GM18526 (cell line): Measurements from ENCODE around the gene RGS7BP.

Source experiments
- POLR2A ChIP-seq: IDR thresholded peaks from 3 replicates; pipeline ENCODE4 v1.6.1; 2011; ENCODE audit not compliant: insufficient read length; ENCODE audit errors: extremely low read depth

Gene RGS7BP

GRCh38 chr5:64599226-64599625, 93.4 kb downstream of the RGS7BP start:
- no peak for TF ChIP-seq POLR2A

- TF ChIP-seq POLR2A, result no peak
Measured at GRCh38 chr5:64603676-64604075, 97.9 kb downstream of the RGS7BP start.

- no peak for TF ChIP-seq POLR2A
Measured at GRCh38 chr5:64606926-64607325, 101.1 kb downstream of the RGS7BP start.

GRCh38 chr5:64612344-64612961, 106.6 kb downstream of the RGS7BP start:
- TF ChIP-seq POLR2A, result no peak

- TF ChIP-seq POLR2A, result no peak
Measured at GRCh38 chr5:64615895-64616294, 110.1 kb downstream of the RGS7BP start.

- no peak for TF ChIP-seq POLR2A
Measured at GRCh38 chr5:64619609-64620008, 113.8 kb downstream of the RGS7BP start.

GRCh38 chr5:64622991-64623390, 117.2 kb downstream of the RGS7BP start:
- TF ChIP-seq POLR2A, result no peak

- TF ChIP-seq POLR2A, result no peak
Measured at GRCh38 chr5:64625678-64626077, 119.9 kb downstream of the RGS7BP start.

GRCh38 chr5:64628901-64629300, 123.1 kb downstream of the RGS7BP start:
- TF ChIP-seq POLR2A, result no peak

- no peak for TF ChIP-seq POLR2A
Measured at GRCh38 chr5:64629841-64630240, 124.0 kb downstream of the RGS7BP start.

GRCh38 chr5:64632251-64632650, 126.4 kb downstream of the RGS7BP start:
- no peak for TF ChIP-seq POLR2A

GRCh38 chr5:64634997-64635686, 129.3 kb downstream of the RGS7BP start:
- no peak for TF ChIP-seq POLR2A

- TF ChIP-seq POLR2A, result no peak
Measured at GRCh38 chr5:64637144-64637543, 131.3 kb downstream of the RGS7BP start.

- no peak for TF ChIP-seq POLR2A
Measured at GRCh38 chr5:64637837-64638443, 132.1 kb downstream of the RGS7BP start.

- no peak for TF ChIP-seq POLR2A
Measured at GRCh38 chr5:64644831-64645230, 139.0 kb downstream of the RGS7BP start.

- TF ChIP-seq POLR2A, result no peak
Measured at GRCh38 chr5:64646169-64646568, 140.4 kb downstream of the RGS7BP start.
